ENCODE data around the gene NCAPG. TPM values are rescaled to one million over a fixed set of nuclear protein-coding genes. Genes with fewer than 3 reads are reported as not detected.

The NCAPG gene
- total RNA-seq, 1 donor from 2014 or later, result 46.0 TPM

DNA sequence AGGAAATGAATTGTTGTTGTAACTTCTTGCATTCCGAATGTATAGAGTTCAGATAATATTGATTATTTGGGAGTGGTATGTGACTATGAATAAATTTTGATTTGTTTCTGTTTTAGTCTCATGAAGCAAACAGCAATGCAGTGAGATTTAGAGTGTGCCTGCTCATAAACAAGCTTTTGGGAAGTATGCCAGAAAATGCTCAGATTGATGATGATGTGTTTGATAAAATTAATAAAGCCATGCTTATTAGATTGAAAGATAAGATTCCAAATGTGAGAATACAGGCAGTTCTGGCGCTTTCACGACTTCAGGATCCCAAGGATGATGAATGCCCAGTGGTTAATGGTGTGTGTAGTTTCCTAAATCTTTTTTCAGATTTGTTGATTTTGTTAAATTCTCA, 2.0 kb downstream of the NCAPG start:
- H3K27ac Mint-ChIP-seq, result no peak overlapping the region
- H3K27me3 Mint-ChIP-seq, result no peaks in the 10 kb centered on the region
- no peaks in the 10 kb centered on the region for H3K9me3 Mint-ChIP-seq
- TF ChIP-seq, protein P1, sequence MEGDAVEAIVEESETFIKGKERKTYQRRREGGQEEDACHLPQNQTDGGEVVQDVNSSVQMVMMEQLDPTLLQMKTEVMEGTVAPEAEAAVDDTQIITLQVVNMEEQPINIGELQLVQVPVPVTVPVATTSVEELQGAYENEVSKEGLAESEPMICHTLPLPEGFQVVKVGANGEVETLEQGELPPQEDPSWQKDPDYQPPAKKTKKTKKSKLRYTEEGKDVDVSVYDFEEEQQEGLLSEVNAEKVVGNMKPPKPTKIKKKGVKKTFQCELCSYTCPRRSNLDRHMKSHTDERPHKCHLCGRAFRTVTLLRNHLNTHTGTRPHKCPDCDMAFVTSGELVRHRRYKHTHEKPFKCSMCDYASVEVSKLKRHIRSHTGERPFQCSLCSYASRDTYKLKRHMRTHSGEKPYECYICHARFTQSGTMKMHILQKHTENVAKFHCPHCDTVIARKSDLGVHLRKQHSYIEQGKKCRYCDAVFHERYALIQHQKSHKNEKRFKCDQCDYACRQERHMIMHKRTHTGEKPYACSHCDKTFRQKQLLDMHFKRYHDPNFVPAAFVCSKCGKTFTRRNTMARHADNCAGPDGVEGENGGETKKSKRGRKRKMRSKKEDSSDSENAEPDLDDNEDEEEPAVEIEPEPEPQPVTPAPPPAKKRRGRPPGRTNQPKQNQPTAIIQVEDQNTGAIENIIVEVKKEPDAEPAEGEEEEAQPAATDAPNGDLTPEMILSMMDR (conservative IDR thresholded peaks at IDR 0.05), result no peak
- H3K36me3 Mint-ChIP-seq, result peaks cover 19% of the 10 kb centered on the region
- no peak for DNase-seq (ENCODE audit: extremely low spot score, unreplicated experiment)
- peak overlapping the region; percentile 98 for H3K4me3 Mint-ChIP-seq
- peaks cover 17% of the 10 kb centered on the region for H3K4me1 Mint-ChIP-seq (ENCODE audit: unreplicated experiment)

DNA sequence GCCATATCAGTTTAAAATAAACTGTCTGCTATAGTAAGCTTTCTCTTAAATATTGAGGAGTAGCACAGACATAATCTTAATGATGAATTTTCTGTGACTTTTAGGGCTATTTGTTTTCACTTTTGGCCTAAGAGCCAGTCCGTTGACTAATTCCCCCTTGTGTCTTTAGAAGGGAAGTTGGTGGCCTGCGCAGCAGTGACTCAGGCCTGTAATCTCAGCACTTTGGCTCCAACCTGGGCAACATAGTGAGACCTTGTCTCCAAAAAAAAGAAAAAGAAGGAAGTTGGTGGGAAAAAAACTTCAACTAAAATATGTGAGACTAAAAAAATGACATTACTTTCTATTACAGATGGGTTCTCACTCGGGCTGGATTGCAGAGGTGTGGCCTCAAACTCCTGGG, 3.4 kb downstream of the NCAPG start:
- Mint-ChIP-seq H3K27me3 (no peaks in the 10 kb centered on the region), H3K27ac (no peak overlapping the region), H3K9me3 (no peaks in the 10 kb centered on the region), H3K4me1 (ENCODE audit: unreplicated experiment) (peaks cover 9% of the 10 kb centered on the region), H3K4me3 (no peak overlapping the region), H3K36me3 (peaks cover 14% of the 10 kb centered on the region)
- TF ChIP-seq, protein P1 (conservative IDR thresholded peaks at IDR 0.05), result no peak
- no peak for DNase-seq (ENCODE audit: extremely low spot score, unreplicated experiment)

GRCh38 chr4:17816142-17816541, 5.4 kb downstream of the NCAPG start:
- H3K9me3 Mint-ChIP-seq, result no peaks in the 10 kb centered on the region
- peaks cover 17% of the 10 kb centered on the region for H3K36me3 Mint-ChIP-seq
- H3K27me3 Mint-ChIP-seq, result no peaks in the 10 kb centered on the region
- H3K4me1 Mint-ChIP-seq (ENCODE audit: unreplicated experiment), result peaks cover 9% of the 10 kb centered on the region
- DNase-seq (ENCODE audit: extremely low spot score, unreplicated experiment), result no peak
- H3K4me3 Mint-ChIP-seq, result no peak overlapping the region
- no peak overlapping the region for H3K27ac Mint-ChIP-seq
- TF ChIP-seq, protein P1 (conservative IDR thresholded peaks at IDR 0.05), result no peak

GRCh38 chr4:17817027-17817426, 6.2 kb downstream of the NCAPG start:
- TF ChIP-seq, protein P1 (conservative IDR thresholded peaks at IDR 0.05), result peak; percentile 68
- H3K4me3 Mint-ChIP-seq, result no peak overlapping the region
- no peaks in the 10 kb centered on the region for H3K27me3 Mint-ChIP-seq
- no peaks in the 10 kb centered on the region for H3K9me3 Mint-ChIP-seq
- DNase-seq (ENCODE audit: extremely low spot score, unreplicated experiment), result no peak
- no peak overlapping the region for H3K27ac Mint-ChIP-seq
- H3K4me1 Mint-ChIP-seq (ENCODE audit: unreplicated experiment), result peaks cover 8% of the 10 kb centered on the region
- H3K36me3 Mint-ChIP-seq, result peaks cover 17% of the 10 kb centered on the region

GRCh38 chr4:17823871-17824669, 13.3 kb downstream of the NCAPG start:
- TF ChIP-seq, protein P1 (conservative IDR thresholded peaks at IDR 0.05), result no peak
- Mint-ChIP-seq H3K36me3 (peaks cover 24% of the 10 kb centered on the region), H3K4me1 (ENCODE audit: unreplicated experiment) (no peaks in the 10 kb centered on the region)

More at GRCh38 chr4:17823871-17824669, 13.3 kb downstream of the NCAPG start:
- no peak for DNase-seq (ENCODE audit: extremely low spot score, unreplicated experiment)
- Mint-ChIP-seq H3K27me3 (no peaks in the 10 kb centered on the region), H3K4me3 (no peak overlapping the region), H3K9me3 (no peaks in the 10 kb centered on the region), H3K27ac (no peak overlapping the region)
